Measurements from ENCODE around the gene ZSCAN31. TPM values are rescaled to one million over a fixed set of nuclear protein-coding genes. Genes with fewer than 3 reads are reported as not detected.

Gene ZSCAN31
- total and polyA plus RNA-seq, 2 of the 8 experiments (the other 6 are each of a cell fraction or from before 2014, with no cell fraction given) = 1.9 to 7.0 TPM

- H3K4ac ChIP-seq (replicated peaks; ENCODE audit: insufficient read length, low read depth, low read length) = no peak overlapping the region
- FAIRE-seq = no peak
These were observed 39.4 kb downstream of the ZSCAN31 start for GRCh38 chr6:28296520-28297060.

More at GRCh38 chr6:28296520-28297060, 39.4 kb downstream of the ZSCAN31 start:
- Histone ChIP-seq H3K9ac (replicated peaks in 1 of 4; ENCODE audit: extremely low read depth in 1 of 4, low read depth in 3 of 4, low read length in 3 of 4) (no peak overlapping the region), H4K8ac (ENCODE audit: extremely low read depth, insufficient read depth, low read length) (no peak overlapping the region), H3K27ac (ENCODE audit: low read depth, low read length) (no peak overlapping the region), H2BK12ac (ENCODE audit: low read depth, low read length) (no peak overlapping the region), H3K56ac (replicated peaks; ENCODE audit: insufficient read length, low read depth, low read length) (no peak overlapping the region), H3K23ac (ENCODE audit: insufficient read length) (no peak overlapping the region), H3K79me1 (ENCODE audit: low read depth, low read length) (no peaks in the 10 kb centered on the region), H3K27me3 (replicated peaks in 1 of 4; ENCODE audit: control insufficient read depth in 3 of 4, extremely low read depth in 1 of 4, insufficient read depth in 3 of 4, low read length in 3 of 4) (no peaks in the 10 kb centered on the region), H4K91ac (replicated peaks; ENCODE audit: insufficient read length, low read length) (no peak overlapping the region), H2BK5ac (ENCODE audit: low read depth, low read length) (no peak overlapping the region), H4K20me1 (replicated peaks in 1 of 2; ENCODE audit: control insufficient read depth in 1 of 2, insufficient read depth in 2 of 2, low read length in 2 of 2) (no peaks in the 10 kb centered on the region), H3K14ac (ENCODE audit: insufficient read length) (no peak overlapping the region), H2BK120ac (replicated peaks; ENCODE audit: low read depth, low read length) (no peak overlapping the region), H3K18ac (ENCODE audit: extremely low read depth, low read length) (no peak overlapping the region), H2BK15ac (ENCODE audit: low read length) (no peak overlapping the region), H3K9me3 (ENCODE audit: insufficient read depth in 2 of 2, low read depth in 1 of 2, low read length in 1 of 2) (no peaks in the 10 kb centered on the region), H2BK20ac (ENCODE audit: low read length) (no peak overlapping the region), H3K79me2 (ENCODE audit: control insufficient read depth in 1 of 2, insufficient read depth in 2 of 2, low read length in 2 of 2) (no peaks in the 10 kb centered on the region), H3K4me3 (ENCODE audit: extremely low read depth in 1 of 4, insufficient read depth in 2 of 4, low read depth in 3 of 4, low read length in 4 of 4) (no peak overlapping the region), H3K4me1 (replicated peaks in 1 of 4; ENCODE audit: control insufficient read depth in 3 of 4, insufficient read depth in 4 of 4, low read length in 3 of 4) (no peaks in the 10 kb centered on the region), H2AFZ (ENCODE audit: low read length) (no peak overlapping the region), H3K23me2 (ENCODE audit: low read depth, low read length) (no peaks in the 10 kb centered on the region; the same call in 1 of the 2 replicates), H3K4me2 (ENCODE audit: insufficient read depth in 1 of 2, low read depth in 2 of 2, low read length in 2 of 2) (no peak overlapping the region), H4K5ac (ENCODE audit: insufficient read length, low read depth, low read length) (no peak overlapping the region), H3K36me3 (ENCODE audit: control insufficient read depth in 2 of 4, insufficient read depth in 4 of 4, low read length in 3 of 4) (peaks cover 0 to 14% (median 3%) of the 10 kb centered on the region in 4 experiments; a peak in 3 of 8 replicates), H2AK5ac (ENCODE audit: low read depth, low read length) (no peak overlapping the region)
- CTCF ChIA-PET (ENCODE audit: partially characterized antibody) = no interaction called here
- DNase-seq (ENCODE audit: low read depth in 1 of 2, low spot score in 2 of 2) = no peak
- POLR2A ChIA-PET (ENCODE audit: partially characterized antibody) = interaction anchor here (1.0 kb wide), 1 partner anchor 39 kb away, joined by 3 read pairs; the partner anchor contains the start of gene ZSCAN31
- TF ChIP-seq CREB1 (IDR thresholded peaks at IDR 0.05) (no peak), TCF12 (IDR thresholded peaks at IDR 0.05; ENCODE audit: low read depth, low read length) (no peak), JUN (IDR thresholded peaks at IDR 0.05; ENCODE audit: low read depth, low read length) (no peak), BRCA1 (IDR thresholded peaks at IDR 0.05; ENCODE audit: low read depth, low read length) (no peak)
- 86% methylated on average over 7 of the region's 7 CpGs; no CpG with 5 or more reads in 1 of the 2 experiments for WGBS, 2 experiments (ENCODE audit: extremely low coverage in 1 of 2, insufficient coverage in 1 of 2, insufficient read length in 1 of 2, insufficient replicate concordance in 2 of 2, low coverage in 1 of 2, low lambda C conversion rate in 2 of 2, missing lambda C conversion rate in 1 of 2)

Measured in H1 (cell line).